22Rv1 (cell line): Measurements from ENCODE around the gene RNF225.
A peak's percentile ranks its signal among the peaks of the same experiment; 100 is the strongest.

Experiments used
- H3K27ac ChIP-seq: fragments of 450-650 bp; 2 replicates; pipeline ENCODE4 v1.5.1; 2017
- ZFX ChIP-seq: fragments of 450-650 bp; IDR thresholded peaks from 2 replicates; pipeline ENCODE4 v1.6.1; 2017; ENCODE audit warnings: antibody characterized with exemption, borderline replicate concordance
- TF ChIP-seq, protein P1 (sequence below): fragments of 450-650 bp; IDR thresholded peaks from 2 replicates; pipeline ENCODE4 v1.5.1; 2017; ENCODE audit warnings: mild to moderate bottlenecking

The RNF225 gene

DNA sequence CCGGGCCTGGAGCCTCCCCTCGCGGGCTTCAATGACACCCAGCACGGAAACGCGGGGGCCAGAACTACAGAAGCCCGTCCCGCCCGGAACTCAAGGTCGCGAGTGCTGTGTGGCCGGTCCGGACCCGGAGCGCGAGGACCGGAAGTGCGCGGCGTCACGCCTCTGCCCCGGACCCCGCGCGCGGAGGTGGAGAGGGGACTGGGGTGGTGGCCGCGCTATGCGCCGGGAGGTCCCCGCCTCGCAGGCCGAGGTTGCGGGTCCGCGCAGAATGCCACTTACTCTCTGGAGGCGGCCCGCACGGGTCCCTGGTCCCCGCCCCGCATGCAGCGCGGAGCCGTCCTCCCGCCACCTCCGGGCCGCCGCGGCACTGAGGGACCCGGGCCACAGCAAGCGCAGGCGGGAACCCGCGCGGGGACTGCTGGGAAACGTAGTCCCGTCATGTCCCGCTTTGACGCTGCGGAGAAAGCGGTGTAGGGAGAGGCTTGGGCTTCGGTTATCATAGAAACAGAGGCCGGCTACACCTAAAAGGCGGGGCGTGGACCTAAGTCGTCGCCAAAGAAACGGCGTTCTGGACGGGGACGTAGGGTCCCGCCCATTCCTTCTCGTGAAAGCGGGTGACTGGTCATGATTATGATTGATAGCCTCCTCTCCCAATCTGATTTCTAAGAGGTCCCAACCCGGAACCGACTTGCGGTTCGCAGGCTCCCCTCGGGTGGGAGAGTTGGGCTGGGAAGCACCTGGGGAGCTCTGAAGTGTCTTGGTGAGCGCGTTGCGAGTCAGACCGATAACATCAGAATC lies 14.6 kb upstream of the RNF225 start, which contains the start of gene ZNF837:
ZNF837 (minus strand) TSS at position 369 of the 798 bp plus-strand sequence. CDS start 11,698 bp downstream, outside the sequence.
- TF ChIP-seq ZFX, result no peak
- TF ChIP-seq, protein P1, sequence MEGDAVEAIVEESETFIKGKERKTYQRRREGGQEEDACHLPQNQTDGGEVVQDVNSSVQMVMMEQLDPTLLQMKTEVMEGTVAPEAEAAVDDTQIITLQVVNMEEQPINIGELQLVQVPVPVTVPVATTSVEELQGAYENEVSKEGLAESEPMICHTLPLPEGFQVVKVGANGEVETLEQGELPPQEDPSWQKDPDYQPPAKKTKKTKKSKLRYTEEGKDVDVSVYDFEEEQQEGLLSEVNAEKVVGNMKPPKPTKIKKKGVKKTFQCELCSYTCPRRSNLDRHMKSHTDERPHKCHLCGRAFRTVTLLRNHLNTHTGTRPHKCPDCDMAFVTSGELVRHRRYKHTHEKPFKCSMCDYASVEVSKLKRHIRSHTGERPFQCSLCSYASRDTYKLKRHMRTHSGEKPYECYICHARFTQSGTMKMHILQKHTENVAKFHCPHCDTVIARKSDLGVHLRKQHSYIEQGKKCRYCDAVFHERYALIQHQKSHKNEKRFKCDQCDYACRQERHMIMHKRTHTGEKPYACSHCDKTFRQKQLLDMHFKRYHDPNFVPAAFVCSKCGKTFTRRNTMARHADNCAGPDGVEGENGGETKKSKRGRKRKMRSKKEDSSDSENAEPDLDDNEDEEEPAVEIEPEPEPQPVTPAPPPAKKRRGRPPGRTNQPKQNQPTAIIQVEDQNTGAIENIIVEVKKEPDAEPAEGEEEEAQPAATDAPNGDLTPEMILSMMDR, result no peak
- H3K27ac ChIP-seq, result peak within 1 kb of the TSS; percentile 88

DNA sequence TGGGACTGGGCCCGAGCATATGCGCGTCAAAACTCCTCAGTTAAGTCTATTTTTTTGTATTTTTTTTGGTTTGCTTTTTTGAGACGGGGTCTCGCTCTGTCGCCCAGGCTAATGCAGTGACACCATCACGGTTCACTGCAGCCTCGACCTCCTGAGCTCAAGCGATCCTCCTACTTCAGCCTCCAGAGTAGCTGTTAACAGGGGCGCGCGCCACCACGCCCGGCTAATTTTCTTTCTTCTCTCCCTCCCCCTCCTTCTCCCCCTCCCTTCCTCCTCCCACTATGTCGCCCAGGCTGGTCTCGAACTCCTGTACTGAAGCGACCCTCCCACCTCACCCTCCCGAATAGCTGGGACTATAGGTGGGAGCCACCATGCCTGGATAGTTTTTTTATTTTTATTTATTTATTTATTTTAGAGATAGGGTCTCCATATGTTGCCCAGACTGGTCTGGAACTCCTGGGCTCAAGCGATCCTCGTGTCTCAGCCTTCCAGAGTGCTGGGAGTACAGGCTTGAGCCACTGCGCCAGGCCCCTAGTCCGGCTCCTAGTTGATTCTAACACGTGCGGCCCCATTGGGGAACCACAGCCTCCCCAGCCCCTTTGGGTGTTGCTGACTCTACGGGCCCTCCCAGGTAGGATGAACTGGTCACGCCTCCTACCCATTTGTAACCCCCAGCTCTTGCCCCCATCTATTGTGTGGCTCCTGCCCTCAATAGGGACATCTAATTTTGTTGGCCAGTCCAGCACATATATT lies 13.8 kb upstream of the RNF225 start:
- H3K27ac ChIP-seq, result peak overlapping the region; percentile 88
- TF ChIP-seq, protein P1, result no peak
- no peak for TF ChIP-seq ZFX

DNA sequence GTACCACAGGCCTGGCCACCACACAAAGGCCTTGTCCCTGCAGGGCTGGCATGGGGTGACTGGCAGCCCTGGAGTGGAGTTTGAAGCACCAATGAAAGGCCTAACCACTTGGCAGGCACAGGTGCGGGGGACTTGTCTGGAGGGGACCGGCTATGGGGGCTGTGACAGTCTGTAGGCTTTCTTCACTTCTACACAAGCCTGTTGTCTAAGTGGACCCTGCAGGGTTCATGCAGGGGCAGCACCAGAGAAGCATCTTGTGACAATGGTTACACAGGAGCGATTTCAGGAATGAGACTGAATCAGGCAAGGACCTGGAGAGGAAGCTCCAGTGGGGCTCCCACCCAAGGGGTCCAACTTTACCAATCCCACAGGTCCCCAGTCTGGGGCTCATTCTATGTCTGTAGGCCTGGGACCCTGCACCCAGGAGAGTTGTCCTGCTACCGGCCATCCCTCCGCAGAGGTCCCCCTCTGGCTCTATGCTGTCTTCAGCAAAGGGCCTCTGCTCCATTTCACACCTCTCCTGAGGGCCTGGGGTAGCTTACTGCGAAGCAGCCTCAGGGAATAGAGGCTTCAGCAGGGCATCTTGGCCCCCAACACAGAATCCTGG lies 12.4 kb upstream of the RNF225 start:
- TF ChIP-seq, protein P1, result no peak
- TF ChIP-seq ZFX, result no peak
- peak overlapping the region; percentile 88; the same call in 1 of the 2 replicates for H3K27ac ChIP-seq

DNA sequence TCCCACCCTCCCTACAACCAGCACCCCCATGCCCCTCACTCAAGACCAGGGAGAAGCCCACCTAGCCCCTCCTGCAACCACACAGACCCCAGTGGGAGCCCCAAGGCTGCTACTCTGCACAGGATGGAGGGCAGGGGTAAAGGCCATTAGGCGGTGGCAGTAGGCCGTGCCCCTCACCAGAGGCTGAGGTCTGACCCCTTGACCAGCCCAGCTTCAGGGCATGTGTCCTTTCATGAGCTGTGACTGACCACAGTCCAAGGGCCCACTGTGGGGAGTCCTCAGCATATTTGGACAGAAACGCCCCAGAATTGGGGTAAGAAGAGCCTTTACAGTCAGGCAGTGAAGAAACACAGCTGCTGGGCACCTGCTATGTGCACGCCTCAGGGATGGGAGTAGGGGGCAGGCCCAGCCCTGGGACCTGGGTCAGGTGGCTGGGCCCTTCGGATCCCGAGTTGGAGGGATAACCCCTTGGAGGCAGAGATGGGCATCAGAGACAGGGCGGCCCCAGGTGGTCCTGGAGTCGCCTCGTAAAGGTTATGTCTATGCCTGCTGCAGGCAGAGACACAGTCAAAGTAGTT lies 10.1 kb upstream of the RNF225 start:
- peak overlapping the region; percentile 98 for H3K27ac ChIP-seq
- TF ChIP-seq, protein P1, result no peak
- TF ChIP-seq ZFX, result no peak

DNA sequence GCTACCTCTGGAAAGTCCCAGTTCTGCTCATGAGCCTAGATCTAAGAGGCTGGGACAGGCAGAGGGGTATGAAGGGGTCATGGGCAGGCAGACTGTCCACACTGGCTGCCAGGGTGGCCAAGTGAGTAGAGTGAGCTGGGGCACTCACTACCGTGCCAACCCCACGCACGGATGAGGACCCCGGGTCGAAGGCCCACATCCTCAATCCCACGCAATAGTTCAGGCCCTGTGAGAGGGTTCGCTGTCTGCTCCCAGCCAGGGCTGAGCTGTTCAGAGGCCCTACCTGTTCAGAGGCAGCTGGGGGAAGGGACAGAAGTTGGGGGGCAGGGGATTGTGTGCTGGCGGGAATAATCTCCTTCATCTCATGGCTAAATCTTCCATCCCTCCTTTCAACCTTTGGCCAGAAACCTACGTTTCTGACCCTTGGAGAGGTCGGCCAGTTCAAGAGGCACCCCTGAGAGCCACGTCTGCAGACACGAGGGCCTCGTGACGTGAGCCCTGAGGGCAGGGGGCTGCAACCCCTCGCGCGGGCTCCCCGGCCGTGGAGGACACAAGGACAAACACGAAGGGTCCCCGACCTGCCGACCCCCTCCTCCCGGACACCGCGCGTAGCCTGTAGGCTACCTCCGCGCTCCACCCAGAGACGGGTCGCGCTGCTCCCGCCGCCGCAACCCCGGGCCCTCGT lies 9.4 kb upstream of the RNF225 start:
- H3K27ac ChIP-seq, result peak overlapping the region; percentile 98
- TF ChIP-seq, protein P1, result no peak
- TF ChIP-seq ZFX, result no peak

DNA sequence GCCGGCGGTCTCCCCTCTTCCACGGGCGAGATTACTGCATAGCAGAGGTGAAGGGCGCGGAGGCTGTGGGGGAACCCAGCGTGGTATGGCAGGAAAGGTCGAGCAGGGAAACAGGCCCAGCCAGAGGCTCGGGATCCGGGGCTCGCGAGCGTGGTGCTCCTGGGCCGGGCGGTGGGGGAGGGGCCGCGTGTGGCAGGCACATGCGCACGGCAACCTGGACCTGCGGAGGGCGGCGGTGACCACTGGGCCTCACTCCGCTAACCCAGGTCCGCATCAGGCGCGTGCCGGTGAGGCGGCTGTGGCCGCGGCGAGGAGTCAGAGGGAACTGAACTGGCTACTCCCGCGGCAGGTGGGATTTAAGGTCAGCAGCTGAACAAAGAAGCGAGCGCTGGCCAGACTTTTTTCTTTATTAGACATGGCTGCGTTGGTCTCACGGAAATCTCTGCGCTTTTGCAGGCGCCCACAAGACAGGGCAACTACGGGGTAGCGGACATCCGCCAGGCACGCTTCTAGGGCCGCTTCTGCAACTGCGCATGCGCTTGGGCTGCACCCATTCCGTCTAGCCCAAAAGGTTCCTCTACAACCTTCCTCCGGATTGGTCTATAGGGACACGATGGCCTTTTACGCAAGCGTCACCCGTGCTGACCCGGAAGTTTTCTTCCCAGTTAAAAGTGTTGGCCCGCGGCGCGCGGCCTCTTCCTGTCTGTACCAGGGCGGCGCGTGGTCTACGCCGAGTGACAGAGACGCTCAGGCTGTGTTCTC lies 8.7 kb upstream of the RNF225 start, which contains the start of gene RPS5:
RPS5 (plus strand) TSS at position 694 of the 762 bp plus-strand sequence. CDS start 869 bp downstream, outside the sequence.
- no peak for TF ChIP-seq ZFX
- TF ChIP-seq, protein P1, result no peak

More for the DNA sequence above, 8.7 kb upstream of the RNF225 start, which contains the start of gene RPS5:
- H3K27ac ChIP-seq, result peak within 1 kb of the TSS; percentile 98
